Endothelial cell (in vitro differentiated cells): ENCODE results near the gene SYNGR3. TPM values are rescaled to one million over a fixed set of nuclear protein-coding genes. Genes with fewer than 3 reads are reported as not detected.

ENCODE experiments used
- DNase-seq: peaks from one replicate; pipeline ENCODE4 v3.0.0; 2021; ENCODE audit warnings: low spot score
- H3K27ac Mint-ChIP-seq: one replicate; pipeline ENCODE4 v1.8.0; 2021; ENCODE audit warnings: mixed read lengths, inconsistent platforms; ENCODE audit not compliant: unreplicated experiment
- H3K27me3 Mint-ChIP-seq: one replicate; pipeline ENCODE4 v1.8.0; 2021; ENCODE audit warnings: mild to moderate bottlenecking, moderate library complexity, mixed read lengths, inconsistent platforms; ENCODE audit not compliant: unreplicated experiment
- H3K36me3 Mint-ChIP-seq: one replicate; pipeline ENCODE4 v1.8.0; 2021; ENCODE audit warnings: mild to moderate bottlenecking, low read depth, mixed read lengths, inconsistent platforms; ENCODE audit not compliant: unreplicated experiment
- H3K4me1 Mint-ChIP-seq: one replicate; pipeline ENCODE4 v1.8.0; 2021; ENCODE audit warnings: mild to moderate bottlenecking, mixed read lengths, inconsistent platforms; ENCODE audit not compliant: unreplicated experiment
- H3K4me3 Mint-ChIP-seq: one replicate; pipeline ENCODE4 v1.8.0; 2021; ENCODE audit warnings: mild to moderate bottlenecking, mixed read lengths, inconsistent platforms; ENCODE audit not compliant: unreplicated experiment
- H3K9me3 Mint-ChIP-seq: one replicate; pipeline ENCODE4 v1.8.0; 2021; ENCODE audit warnings: mixed read lengths, inconsistent platforms; ENCODE audit not compliant: unreplicated experiment
- CTCF ChIP-seq: fragments of 200-600 bp; sonication (generic); IDR thresholded peaks from one replicate; pipeline ENCODE4 v1.5.0; 2021; ENCODE audit warnings: antibody characterized with exemption; ENCODE audit not compliant: unreplicated experiment
- total RNA-seq: library from RNA; stranded (reverse); fragmentation: NEBNext Ultra II Directional; extraction: Animal tissue kit (Norgen Biotek cat#: 25700); gene quantifications from one replicate; pipeline ENCODE4 v1.2.1, GENCODE V29; 2021; ENCODE audit not compliant: unreplicated experiment

Gene SYNGR3
- total RNA-seq, 1 donor from 2014 or later = 0.82 TPM

- Mint-ChIP-seq H3K27me3 (peaks cover 22% of the 10 kb centered on the region), H3K36me3 (peaks cover 9% of the 10 kb centered on the region), H3K9me3 (no peaks in the 10 kb centered on the region), H3K27ac (no peak overlapping the region), H3K4me1 (peaks cover 4% of the 10 kb centered on the region), H3K4me3 (peak overlapping the region; percentile 37)
- no peak for DNase-seq
- TF ChIP-seq CTCF = no peak
Measured at GRCh38 chr16:1990351-1991134, 773 bp downstream of the SYNGR3 start.

GRCh38 chr16:1991135-1991551 is 1.4 kb downstream of the SYNGR3 start:
- no peak overlapping the region for H3K27ac Mint-ChIP-seq
- H3K9me3 Mint-ChIP-seq = no peaks in the 10 kb centered on the region
- peak overlapping the region; percentile 70 for H3K4me3 Mint-ChIP-seq
- H3K4me1 Mint-ChIP-seq = peaks cover 4% of the 10 kb centered on the region
- no peak for TF ChIP-seq CTCF
- peaks cover 10% of the 10 kb centered on the region for H3K36me3 Mint-ChIP-seq
- H3K27me3 Mint-ChIP-seq = peaks cover 22% of the 10 kb centered on the region
- DNase-seq = no peak

GRCh38 chr16:1991588-1991947 is 1.8 kb downstream of the SYNGR3 start:
- no peak for TF ChIP-seq CTCF
- no peak overlapping the region for H3K27ac Mint-ChIP-seq
- H3K27me3 Mint-ChIP-seq = peaks cover 21% of the 10 kb centered on the region
- peaks cover 4% of the 10 kb centered on the region for H3K4me1 Mint-ChIP-seq
- H3K36me3 Mint-ChIP-seq = peaks cover 7% of the 10 kb centered on the region
- no peak for DNase-seq
- no peaks in the 10 kb centered on the region for H3K9me3 Mint-ChIP-seq
- H3K4me3 Mint-ChIP-seq = peak overlapping the region; percentile 70

GRCh38 chr16:1991948-1992703 is 2.4 kb downstream of the SYNGR3 start:
- Mint-ChIP-seq H3K27ac (no peak overlapping the region), H3K4me3 (no peak overlapping the region), H3K36me3 (peaks cover 5% of the 10 kb centered on the region), H3K27me3 (peaks cover 20% of the 10 kb centered on the region), H3K9me3 (no peaks in the 10 kb centered on the region), H3K4me1 (peaks cover 4% of the 10 kb centered on the region)
- DNase-seq = peak; percentile 94
- no peak for TF ChIP-seq CTCF

- peaks cover 4% of the 10 kb centered on the region for H3K4me1 Mint-ChIP-seq
- H3K27me3 Mint-ChIP-seq = peaks cover 20% of the 10 kb centered on the region
- H3K4me3 Mint-ChIP-seq = no peak overlapping the region
Measured at GRCh38 chr16:1992704-1993317, 3.0 kb downstream of the SYNGR3 start.

More at GRCh38 chr16:1992704-1993317, 3.0 kb downstream of the SYNGR3 start:
- H3K36me3 Mint-ChIP-seq = peaks cover 9% of the 10 kb centered on the region
- no peak overlapping the region for H3K27ac Mint-ChIP-seq
- DNase-seq = no peak
- no peaks in the 10 kb centered on the region for H3K9me3 Mint-ChIP-seq
- no peak for TF ChIP-seq CTCF
